HG03135 (cell line): ENCODE data around the gene CNTN5.

Experiments used
- ATAC-seq: cut with Tn5 transposase; IDR thresholded peaks from one replicate; pipeline ENCODE4 v1.9.1; 2021; ENCODE audit warnings: mild to moderate bottlenecking, moderate library complexity; ENCODE audit not compliant: unreplicated experiment

CNTN5 gene

DNA sequence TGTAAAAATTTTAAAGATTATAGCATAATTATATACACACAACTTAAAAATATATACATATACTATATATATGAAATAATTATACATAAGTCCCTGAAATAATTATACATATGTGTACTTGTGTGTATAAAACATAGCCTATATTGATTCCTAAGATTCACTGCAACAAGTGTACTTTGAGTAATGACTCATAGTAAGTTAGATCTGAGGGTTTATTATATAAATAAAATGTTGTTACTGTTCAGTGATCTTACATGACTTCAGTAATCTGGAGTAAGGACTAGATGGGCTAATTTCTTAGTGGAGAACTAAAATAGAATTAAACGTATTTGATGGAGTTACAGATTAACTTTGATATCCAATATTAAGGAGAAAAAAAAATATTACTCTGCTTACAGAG is 350.5 kb downstream of the CNTN5 start:
- ATAC-seq, result no peak

GRCh38 chr11:99376463-99376862 is 355.7 kb downstream of the CNTN5 start:
- ATAC-seq, result no peak

GRCh38 chr11:99383648-99384245 is 363.0 kb downstream of the CNTN5 start:
- no peak for ATAC-seq

- ATAC-seq, result no peak
Observed at GRCh38 chr11:99391245-99391644, 370.5 kb downstream of the CNTN5 start.

DNA sequence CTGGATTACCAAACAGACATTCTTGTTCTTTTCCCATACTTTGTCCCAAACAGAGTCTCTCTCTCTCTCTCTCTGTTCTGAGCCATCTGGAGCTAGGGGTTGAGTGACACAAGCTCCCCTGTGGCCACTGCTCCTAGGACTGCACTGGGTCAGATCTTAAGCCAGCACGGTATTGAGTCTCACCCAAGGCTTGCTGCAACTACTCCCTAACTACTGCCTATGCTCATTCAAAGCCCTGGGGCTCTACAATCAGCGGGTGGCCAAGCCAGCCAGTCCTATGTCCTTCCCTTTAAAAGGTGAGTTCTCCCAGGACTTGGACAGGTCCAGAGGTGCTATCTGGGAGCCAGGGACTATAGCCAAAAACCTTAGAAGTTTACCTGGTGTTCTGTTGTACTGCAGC is 385.6 kb downstream of the CNTN5 start:
- ATAC-seq, result no peak

- no peak for ATAC-seq
Observed at GRCh38 chr11:99410636-99411035, 389.9 kb downstream of the CNTN5 start.

- no peak for ATAC-seq
Observed at GRCh38 chr11:99418927-99419720, 398.4 kb downstream of the CNTN5 start.

GRCh38 chr11:99419991-99420390 is 399.2 kb downstream of the CNTN5 start:
- no peak for ATAC-seq

- ATAC-seq, result no peak
Observed at GRCh38 chr11:99422581-99423427, 402.1 kb downstream of the CNTN5 start.

DNA sequence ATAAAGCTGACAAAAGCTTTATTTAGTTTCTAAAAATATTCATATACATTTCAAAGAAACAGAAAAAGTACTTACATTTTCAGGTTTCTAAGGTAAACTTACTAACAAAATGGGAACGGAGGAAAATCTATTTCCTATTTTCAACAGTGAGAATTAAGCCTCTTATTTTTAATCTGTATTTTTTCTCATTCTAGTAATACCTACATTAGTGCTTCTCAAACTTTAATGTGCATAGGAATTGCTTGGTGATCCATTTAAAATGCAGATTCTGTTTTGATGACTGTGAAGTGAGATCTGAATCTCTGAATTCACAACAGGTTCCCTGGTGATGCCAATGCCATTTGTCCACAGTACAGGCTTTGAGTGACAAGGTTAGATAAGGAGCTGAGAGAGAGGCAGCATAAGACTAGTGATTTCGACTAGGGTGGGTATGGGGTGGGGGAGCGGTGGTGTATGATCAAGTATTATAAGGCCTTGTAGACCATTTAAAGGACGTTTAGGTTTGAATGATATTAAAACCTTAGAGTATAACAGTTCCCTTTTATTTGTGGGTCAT is 402.8 kb downstream of the CNTN5 start:
- no peak for ATAC-seq

DNA sequence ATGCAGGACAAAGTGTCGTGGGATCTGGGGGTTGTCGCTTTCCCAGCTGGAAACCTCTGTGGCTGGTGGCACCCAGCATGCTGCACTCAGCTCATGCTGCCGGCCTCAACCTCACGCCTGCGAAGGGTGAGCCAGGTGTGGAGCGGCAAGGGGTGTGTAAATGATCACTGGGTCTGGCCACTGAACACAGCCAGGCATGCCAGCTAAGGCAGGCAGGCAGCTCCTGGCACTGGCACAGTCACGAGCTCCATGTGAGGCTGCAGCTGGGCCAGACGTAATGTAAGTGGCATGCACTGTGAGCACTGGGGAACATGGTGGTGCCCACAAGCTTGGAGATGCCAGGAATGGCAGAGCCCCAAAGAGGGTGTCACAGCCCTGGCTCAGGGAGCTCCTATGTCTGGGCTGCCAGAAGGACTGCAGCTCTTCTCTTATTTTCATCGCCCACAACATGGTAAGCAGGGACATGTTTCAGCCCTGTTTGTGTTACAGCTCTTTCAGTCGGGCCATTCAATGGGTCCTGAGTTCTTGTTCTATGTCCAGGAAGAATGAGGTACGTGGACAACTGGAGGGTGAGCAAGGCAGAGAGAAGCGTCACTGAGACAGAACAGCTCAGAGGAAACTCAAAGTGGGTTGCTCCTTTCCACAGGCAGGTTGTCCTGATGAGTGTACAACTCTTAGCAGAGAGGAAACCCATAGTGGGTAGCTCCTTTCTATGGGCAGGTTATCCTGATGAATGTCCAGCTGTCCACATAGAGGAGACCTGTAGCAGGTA is 403.8 kb downstream of the CNTN5 start:
- ATAC-seq, result no peak

DNA sequence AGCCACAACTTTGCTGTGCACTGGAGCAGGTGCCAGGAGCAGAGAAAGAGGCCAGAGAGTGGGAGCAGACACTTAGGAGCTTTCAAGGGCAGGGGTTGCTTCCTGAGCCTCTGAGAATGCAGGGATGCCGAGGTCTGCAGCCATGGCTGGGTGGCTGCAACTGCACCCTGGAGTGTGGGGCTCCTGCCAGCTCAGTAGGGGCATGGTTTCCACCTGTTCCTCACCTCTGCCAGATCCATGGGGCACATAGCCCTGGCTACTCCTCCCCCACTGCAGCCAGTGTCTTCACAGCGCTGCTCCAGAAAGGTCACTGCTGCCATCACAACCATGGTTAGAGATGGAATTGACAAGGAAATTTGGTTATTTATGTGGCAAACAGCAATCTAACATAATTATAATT is 404.8 kb downstream of the CNTN5 start:
- ATAC-seq, result no peak

GRCh38 chr11:99432677-99433076 is 411.9 kb downstream of the CNTN5 start:
- no peak for ATAC-seq

GRCh38 chr11:99443276-99443675 is 422.5 kb downstream of the CNTN5 start:
- no peak for ATAC-seq

DNA sequence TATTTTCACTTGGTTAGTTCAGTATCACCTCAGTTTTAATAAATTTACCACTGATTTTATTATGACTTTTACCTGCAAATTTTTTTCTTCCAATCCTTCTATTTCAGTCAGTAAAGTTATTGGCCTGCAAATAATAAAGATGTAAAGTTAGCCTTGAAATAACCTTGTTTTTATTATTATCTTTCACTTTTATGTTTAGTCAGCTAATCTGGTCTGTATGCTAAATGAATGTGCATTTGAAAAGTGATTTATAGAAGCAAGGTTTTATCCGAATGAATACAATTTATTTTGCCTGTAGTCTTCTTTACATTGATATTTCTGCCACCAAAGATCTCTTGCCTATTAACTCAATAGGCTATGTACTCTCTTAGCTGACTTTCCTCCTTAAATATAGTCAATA is 425.7 kb downstream of the CNTN5 start:
- ATAC-seq, result no peak

GRCh38 chr11:99449345-99449744 is 428.6 kb downstream of the CNTN5 start:
- no peak for ATAC-seq

DNA sequence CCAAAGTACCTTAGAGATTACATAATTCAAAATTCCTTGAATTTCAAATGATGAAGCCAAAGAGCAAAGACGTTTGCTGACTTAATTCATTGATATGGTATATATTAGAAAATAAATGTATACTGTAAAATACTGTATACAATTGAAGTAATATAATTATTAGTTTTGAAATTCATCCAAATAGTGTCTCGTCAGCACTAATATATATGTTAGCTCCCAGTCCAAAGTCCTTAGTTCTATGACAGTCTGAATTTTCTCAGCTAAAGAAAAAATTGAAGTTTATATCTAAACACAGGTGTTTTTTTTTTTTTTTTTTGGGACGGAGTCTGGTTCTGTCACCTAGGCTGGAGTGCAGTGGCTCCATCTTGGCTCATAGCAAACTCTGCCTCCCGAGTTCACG is 431.3 kb downstream of the CNTN5 start:
- no peak for ATAC-seq

DNA sequence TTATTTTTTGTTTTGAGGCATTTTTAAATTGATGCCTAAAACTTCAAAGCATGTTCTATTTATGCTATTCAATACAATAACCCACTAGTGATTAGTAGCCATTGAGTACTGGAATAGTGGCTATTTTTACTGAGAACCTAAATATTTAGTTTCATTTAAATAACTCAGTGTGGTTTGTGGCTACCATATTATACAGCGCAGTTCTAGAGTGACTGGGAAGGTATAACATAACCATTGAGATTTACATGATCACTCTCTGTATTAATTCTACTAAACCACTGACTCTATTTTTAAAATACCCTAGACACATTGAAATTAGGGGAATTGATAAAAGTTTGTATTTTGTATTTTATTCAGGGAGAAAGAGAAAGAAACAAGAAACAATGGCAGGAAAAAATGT is 441.2 kb downstream of the CNTN5 start:
- ATAC-seq, result no peak

DNA sequence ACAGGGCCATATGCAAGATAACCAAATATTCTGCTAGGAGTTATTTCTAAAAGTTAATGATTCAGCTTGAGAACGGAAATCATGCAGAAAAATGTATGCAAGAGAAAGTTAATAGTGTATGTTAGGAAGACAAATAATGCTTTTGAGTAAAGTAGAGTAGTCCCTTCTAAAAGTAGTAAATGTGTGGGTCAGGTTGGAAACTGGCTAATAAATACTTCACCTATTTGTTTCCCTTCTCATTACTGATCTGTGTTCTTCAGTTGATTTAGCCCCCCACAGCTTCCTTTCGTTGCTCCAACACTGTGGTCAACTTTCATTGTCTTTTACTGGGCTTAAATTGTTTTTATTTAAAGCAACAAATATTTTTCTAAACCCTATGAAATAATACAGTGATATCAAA is 444.2 kb downstream of the CNTN5 start:
- ATAC-seq, result no peak

GRCh38 chr11:99489581-99489980 is 468.8 kb downstream of the CNTN5 start:
- no peak for ATAC-seq

GRCh38 chr11:99494065-99494464 is 473.3 kb downstream of the CNTN5 start:
- no peak for ATAC-seq
